H54 (cell line): ENCODE results near the gene DCAF11.

ENCODE experiments used
- DNase-seq: peaks from one replicate; pipeline ENCODE4 v3.0.0; 2011; ENCODE audit warnings: low spot score, mixed read lengths; ENCODE audit not compliant: insufficient read length
- FAIRE-seq: peaks from 3 replicates; lab custom pipeline; 2011; peaks lifted over from hg19 to GRCh38; lab: Jason Lieb, UNC
- POLR2A ChIP-seq: IDR thresholded peaks from 2 replicates; pipeline ENCODE4 v1.6.1; 2011; ENCODE audit warnings: low read depth, mild to moderate bottlenecking, low read length

DCAF11 gene

DNA sequence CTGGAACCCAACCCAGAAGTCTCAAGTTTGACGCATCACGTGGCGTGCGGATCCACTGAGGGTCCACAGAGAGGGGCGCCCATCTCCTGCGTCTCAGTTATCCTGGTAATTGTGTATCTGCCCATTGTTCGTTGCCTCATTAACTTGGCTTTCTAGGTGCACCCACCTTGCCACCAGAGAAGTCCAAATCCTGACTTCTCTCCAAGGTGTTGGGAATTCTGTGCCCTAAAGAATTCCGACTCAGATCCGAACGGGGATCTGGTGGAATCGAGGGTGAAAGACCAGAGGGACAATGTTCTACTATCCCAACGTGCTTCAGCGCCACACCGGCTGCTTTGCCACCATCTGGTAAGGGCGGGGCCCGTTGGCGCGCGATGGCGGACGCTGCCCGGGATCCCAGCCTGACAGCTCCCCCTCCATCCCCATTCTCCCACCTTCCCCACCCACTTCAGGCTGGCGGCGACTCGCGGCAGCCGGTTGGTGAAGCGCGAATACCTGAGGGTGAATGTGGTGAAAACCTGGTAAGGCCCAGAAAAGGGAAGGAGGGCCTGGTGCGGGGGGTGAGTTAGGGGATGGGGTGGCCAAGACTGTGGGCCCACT, 57.8 kb downstream of the DCAF11 start:
- FAIRE-seq: no peak
- DNase-seq: no peak
- no peak for TF ChIP-seq POLR2A

DNA sequence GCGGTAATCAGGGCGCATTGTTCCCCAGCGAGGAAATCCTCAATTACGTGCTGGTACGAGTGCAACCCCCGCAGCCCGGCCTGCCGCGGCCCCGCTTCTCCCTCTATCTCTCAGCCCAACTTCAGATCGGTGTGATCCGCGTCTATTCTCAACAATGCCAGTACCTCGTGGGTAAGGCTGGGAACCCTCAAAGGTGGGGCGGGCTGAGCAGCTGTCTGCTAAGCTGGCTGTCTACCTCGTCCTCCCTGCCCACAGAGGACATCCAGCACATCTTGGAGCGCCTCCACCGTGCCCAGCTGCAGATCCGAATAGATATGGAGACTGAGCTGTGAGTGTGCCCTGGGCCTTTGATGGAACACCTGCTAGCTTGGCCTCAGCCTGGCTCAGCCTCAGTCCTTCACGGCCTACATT, 58.3 kb downstream of the DCAF11 start:
- DNase-seq (no peak), FAIRE-seq (no peak)
- TF ChIP-seq POLR2A: no peak
